AG08396 (cell line): Measurements from ENCODE around the gene MRGPRF.

Source experiments
- DNase-seq: peaks from one replicate; pipeline ENCODE4 v3.0.0; 2012; ENCODE audit warnings: low spot score, mixed read lengths

MRGPRF gene

GRCh38 chr11:68963779-68964178 lies 49.3 kb downstream of the MRGPRF start:
- DNase-seq: peak; percentile 18

- DNase-seq: no peak
Measured at GRCh38 chr11:68962527-68963250, 50.4 kb downstream of the MRGPRF start.

GRCh38 chr11:68961245-68961644 lies 51.8 kb downstream of the MRGPRF start:
- no peak for DNase-seq

GRCh38 chr11:68960294-68961071 lies 52.6 kb downstream of the MRGPRF start:
- no peak for DNase-seq

- DNase-seq: no peak
Measured at GRCh38 chr11:68959465-68960293, 53.4 kb downstream of the MRGPRF start.

GRCh38 chr11:68958211-68958610 lies 54.8 kb downstream of the MRGPRF start:
- DNase-seq: no peak

- no peak for DNase-seq
Measured at GRCh38 chr11:68956547-68957254, 56.3 kb downstream of the MRGPRF start.

GRCh38 chr11:68956142-68956541 lies 56.9 kb downstream of the MRGPRF start:
- DNase-seq: peak; percentile 48

GRCh38 chr11:68955607-68955958 lies 57.5 kb downstream of the MRGPRF start:
- no peak for DNase-seq

GRCh38 chr11:68954836-68955606 lies 58.0 kb downstream of the MRGPRF start:
- DNase-seq: no peak
